ENCODE results near the gene SEMA5A. TPM values are rescaled to one million over a fixed set of nuclear protein-coding genes. Genes with fewer than 3 reads are reported as not detected.

SEMA5A gene
- polyA plus RNA-seq, 1 of the 3 experiments (the other 2 are of a cell fraction): 0.58 TPM

GRCh38 chr5:9279774-9280173, 266.1 kb downstream of the SEMA5A start:
- H3K9me2 ChIP-seq: no peaks in the 10 kb centered on the region
- H3K36me3 ChIP-seq (replicated peaks in 1 of 2; ENCODE audit: control insufficient read depth in 1 of 2, insufficient read depth in 2 of 2, low read length in 1 of 2): no peaks in the 10 kb centered on the region
- H3K9ac ChIP-seq: no peak overlapping the region
- H3K9me3 ChIP-seq: no peaks in the 10 kb centered on the region
- H3K4me2 ChIP-seq: no peak overlapping the region
- CTCF ChIA-PET: no interaction called here
- no peak overlapping the region for H3K4me3 ChIP-seq (ENCODE audit: low read depth in 2 of 2, low read length in 1 of 2)
- TF ChIP-seq SMC3 (IDR thresholded peaks at IDR 0.05; ENCODE audit: low read depth, low read length) (no peak), TAF1 (IDR thresholded peaks at IDR 0.05; ENCODE audit: borderline replicate concordance, low read depth, low read length) (no peak), RCOR1 (IDR thresholded peaks at IDR 0.05; ENCODE audit: low read length) (no peak), ZBTB33 (IDR thresholded peaks at IDR 0.05; ENCODE audit: borderline replicate concordance, low read depth) (no peak), CHD2 (IDR thresholded peaks at IDR 0.05; ENCODE audit: low read length, partially characterized antibody) (no peak), GATA2 (CRISPR knock-in tag; IDR thresholded peaks at IDR 0.05) (no peak), REST (IDR thresholded peaks at IDR 0.05; ENCODE audit: low read depth, low read length) (no peak), CTCF (IDR thresholded peaks at IDR 0.05) (no peak), RAD21 (IDR thresholded peaks at IDR 0.05; ENCODE audit: low read length) (no peak), ELF1 (IDR thresholded peaks at IDR 0.05) (no peak), RFX5 (IDR thresholded peaks at IDR 0.05; ENCODE audit: low read length) (no peak), NRF1 (IDR thresholded peaks at IDR 0.05; ENCODE audit: low read depth, low read length) (no peak)
- H4K20me1 ChIP-seq (ENCODE audit: insufficient read depth): no peaks in the 10 kb centered on the region
- peaks cover 7% of the 10 kb centered on the region for H3F3A ChIP-seq (replicated peaks; ENCODE audit: insufficient read depth)
- H2AFZ ChIP-seq (ENCODE audit: low read depth): no peak overlapping the region
- POLR2A ChIA-PET: no interaction called here
- no peaks in the 10 kb centered on the region for H3K27me3 ChIP-seq (ENCODE audit: insufficient read depth)
- H3K4me1 ChIP-seq (ENCODE audit: control insufficient read depth in 1 of 2, insufficient read depth in 2 of 2, low read depth in 1 of 2, low read length in 1 of 2): peaks cover 0 to 6% of the 10 kb centered on the region in 2 experiments; a peak in 2 of 4 replicates
- no peaks in the 10 kb centered on the region for H3K79me2 ChIP-seq (ENCODE audit: insufficient read depth)
- no peak overlapping the region for H3K27ac ChIP-seq (ENCODE audit: low read depth in 2 of 2, low read length in 1 of 2)
- 69% methylated on average over 1 of the region's 1 CpG for WGBS (ENCODE audit: low lambda C conversion rate)
- DNase-seq: no peak
